ENCODE results near the gene OPA3.

OPA3 gene

DNA sequence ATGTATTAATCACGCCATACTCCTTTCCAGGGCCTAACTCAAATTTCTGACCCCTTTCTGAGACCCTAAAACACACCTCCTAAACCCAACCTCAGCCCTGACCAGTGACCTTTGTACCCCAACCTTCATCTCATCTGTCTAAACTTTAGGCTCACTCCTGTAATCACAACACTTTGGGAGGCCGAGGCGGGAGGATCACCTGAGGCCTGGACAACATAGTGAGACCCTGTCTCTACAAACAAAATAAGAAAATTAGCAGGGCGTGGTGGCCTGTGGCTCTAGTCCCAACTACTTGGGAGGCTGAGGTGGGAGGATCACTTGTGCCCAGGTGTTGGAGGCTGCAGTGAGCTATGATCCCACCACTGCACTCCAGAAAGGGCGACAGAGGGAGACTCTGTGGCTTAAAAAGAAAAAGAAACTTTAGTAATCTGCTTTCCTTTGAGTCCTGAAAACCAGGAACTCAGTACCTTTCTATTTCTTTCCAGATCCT, 92.4 kb downstream of the OPA3 start:
- no peaks in the 10 kb centered on the region for H3K9me3 Mint-ChIP-seq
- peaks cover 32% of the 10 kb centered on the region for H3K4me1 Mint-ChIP-seq
- peaks cover 25% of the 10 kb centered on the region for H3K27me3 Mint-ChIP-seq (ENCODE audit: low read depth, poor library complexity)
- peak overlapping the region; percentile 86 for H3K4me3 Mint-ChIP-seq
- DNase-seq: no peak
- TF ChIP-seq, protein P1, sequence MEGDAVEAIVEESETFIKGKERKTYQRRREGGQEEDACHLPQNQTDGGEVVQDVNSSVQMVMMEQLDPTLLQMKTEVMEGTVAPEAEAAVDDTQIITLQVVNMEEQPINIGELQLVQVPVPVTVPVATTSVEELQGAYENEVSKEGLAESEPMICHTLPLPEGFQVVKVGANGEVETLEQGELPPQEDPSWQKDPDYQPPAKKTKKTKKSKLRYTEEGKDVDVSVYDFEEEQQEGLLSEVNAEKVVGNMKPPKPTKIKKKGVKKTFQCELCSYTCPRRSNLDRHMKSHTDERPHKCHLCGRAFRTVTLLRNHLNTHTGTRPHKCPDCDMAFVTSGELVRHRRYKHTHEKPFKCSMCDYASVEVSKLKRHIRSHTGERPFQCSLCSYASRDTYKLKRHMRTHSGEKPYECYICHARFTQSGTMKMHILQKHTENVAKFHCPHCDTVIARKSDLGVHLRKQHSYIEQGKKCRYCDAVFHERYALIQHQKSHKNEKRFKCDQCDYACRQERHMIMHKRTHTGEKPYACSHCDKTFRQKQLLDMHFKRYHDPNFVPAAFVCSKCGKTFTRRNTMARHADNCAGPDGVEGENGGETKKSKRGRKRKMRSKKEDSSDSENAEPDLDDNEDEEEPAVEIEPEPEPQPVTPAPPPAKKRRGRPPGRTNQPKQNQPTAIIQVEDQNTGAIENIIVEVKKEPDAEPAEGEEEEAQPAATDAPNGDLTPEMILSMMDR (IDR thresholded peaks at IDR 0.05): no peak
- peaks cover 4% of the 10 kb centered on the region for H3K36me3 Mint-ChIP-seq (ENCODE audit: low read depth)
- peak overlapping the region; percentile 20 for H3K27ac Mint-ChIP-seq

- DNase-seq: no peak
- H3K36me3 Mint-ChIP-seq (ENCODE audit: low read depth): peaks cover 9% of the 10 kb centered on the region
- peaks cover 25% of the 10 kb centered on the region for H3K4me1 Mint-ChIP-seq
- peaks cover 7% of the 10 kb centered on the region for H3K27me3 Mint-ChIP-seq (ENCODE audit: low read depth, poor library complexity)
- peak overlapping the region; percentile 10 for H3K27ac Mint-ChIP-seq
- TF ChIP-seq, protein P1 (IDR thresholded peaks at IDR 0.05): no peak
- no peaks in the 10 kb centered on the region for H3K9me3 Mint-ChIP-seq
- no peak overlapping the region for H3K4me3 Mint-ChIP-seq
Observed at GRCh38 chr19:45489216-45489855, 95.3 kb downstream of the OPA3 start.

DNA sequence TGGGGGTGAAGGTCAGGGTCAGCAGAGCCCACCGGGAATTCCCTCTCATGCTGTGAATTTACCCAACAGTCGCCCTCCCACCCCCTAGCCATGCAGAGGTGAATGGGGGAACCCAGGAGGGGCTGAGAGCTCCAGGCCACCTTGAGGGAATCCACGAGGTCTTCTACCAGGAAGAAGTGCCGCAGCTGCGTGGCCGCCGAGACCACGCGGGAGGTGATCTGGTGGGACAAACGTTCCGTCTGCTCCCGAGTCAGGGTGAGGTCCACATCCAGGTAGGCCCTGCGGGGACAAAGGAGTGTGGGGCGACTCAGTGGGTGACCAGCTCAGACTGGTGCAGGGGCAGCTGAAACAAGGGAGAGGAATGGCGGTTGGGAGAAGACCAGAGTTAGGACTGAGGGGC, 95.9 kb downstream of the OPA3 start:
- Mint-ChIP-seq H3K36me3 (ENCODE audit: low read depth) (peaks cover 5% of the 10 kb centered on the region), H3K4me3 (no peak overlapping the region), H3K4me1 (peaks cover 25% of the 10 kb centered on the region), H3K9me3 (no peaks in the 10 kb centered on the region), H3K27ac (peak overlapping the region; percentile 10), H3K27me3 (ENCODE audit: low read depth, poor library complexity) (peaks cover 3% of the 10 kb centered on the region)
- TF ChIP-seq, protein P1 (IDR thresholded peaks at IDR 0.05): no peak
- no peak for DNase-seq

- H3K4me3 Mint-ChIP-seq: peak overlapping the region; percentile 89
- H3K27ac Mint-ChIP-seq: peak overlapping the region; percentile 92
- peaks cover 5% of the 10 kb centered on the region for H3K36me3 Mint-ChIP-seq (ENCODE audit: low read depth)
- DNase-seq: peak; percentile 99
- H3K9me3 Mint-ChIP-seq: no peaks in the 10 kb centered on the region
- H3K4me1 Mint-ChIP-seq: peaks cover 7% of the 10 kb centered on the region
- TF ChIP-seq, protein P1 (IDR thresholded peaks at IDR 0.05): peak; percentile 67
- peaks cover 14% of the 10 kb centered on the region for H3K27me3 Mint-ChIP-seq (ENCODE audit: low read depth, poor library complexity)
Observed at GRCh38 chr19:45485305-45486077, 99.1 kb downstream of the OPA3 start.

- H3K4me1 Mint-ChIP-seq: peaks cover 7% of the 10 kb centered on the region
- no peak overlapping the region for H3K27ac Mint-ChIP-seq
- peaks cover 5% of the 10 kb centered on the region for H3K36me3 Mint-ChIP-seq (ENCODE audit: low read depth)
- TF ChIP-seq, protein P1 (IDR thresholded peaks at IDR 0.05): no peak
- no peak overlapping the region for H3K4me3 Mint-ChIP-seq
- peaks cover 14% of the 10 kb centered on the region for H3K27me3 Mint-ChIP-seq (ENCODE audit: low read depth, poor library complexity)
- H3K9me3 Mint-ChIP-seq: no peaks in the 10 kb centered on the region
- DNase-seq: no peak
Observed at GRCh38 chr19:45484273-45484945, 100.2 kb downstream of the OPA3 start.
